ENCODE data around the gene MSI2.
A peak's percentile ranks its signal among the peaks of the same experiment; 100 is the strongest.

MSI2 gene

GRCh38 chr17:57655553-57655952 is 399.2 kb downstream of the MSI2 start:
- DNase-seq = no peak

- DNase-seq = no peak
These were observed 400.9 kb downstream of the MSI2 start for GRCh38 chr17:57657211-57657610.

GRCh38 chr17:57662041-57662440 is 405.7 kb downstream of the MSI2 start:
- DNase-seq = no peak

- peak; percentile 95 to 97 for DNase-seq
These were observed 406.5 kb downstream of the MSI2 start for GRCh38 chr17:57662644-57663308.

GRCh38 chr17:57663326-57664070 is 407.2 kb downstream of the MSI2 start:
- no peak for DNase-seq

- DNase-seq = no peak
These were observed 408.8 kb downstream of the MSI2 start for GRCh38 chr17:57665128-57665527.

GRCh38 chr17:57665696-57666095 is 409.4 kb downstream of the MSI2 start:
- DNase-seq = no peak

GRCh38 chr17:57666201-57666870 is 410.0 kb downstream of the MSI2 start:
- DNase-seq = no peak

- no peak for DNase-seq
These were observed 410.6 kb downstream of the MSI2 start for GRCh38 chr17:57666946-57667345.

- no peak for DNase-seq
These were observed 411.2 kb downstream of the MSI2 start for GRCh38 chr17:57667461-57667923.

- DNase-seq = no peak
These were observed 412.0 kb downstream of the MSI2 start for GRCh38 chr17:57668332-57668731.

- no peak for DNase-seq
These were observed 413.6 kb downstream of the MSI2 start for GRCh38 chr17:57669671-57670529.

GRCh38 chr17:57670769-57671569 is 414.6 kb downstream of the MSI2 start:
- DNase-seq = no peak

GRCh38 chr17:57671667-57672632 is 415.6 kb downstream of the MSI2 start:
- peak; percentile 85 for DNase-seq

- DNase-seq = no peak
These were observed 416.6 kb downstream of the MSI2 start for GRCh38 chr17:57672971-57673370.

GRCh38 chr17:57674894-57675293 is 418.6 kb downstream of the MSI2 start:
- no peak for DNase-seq

- no peak for DNase-seq
These were observed 419.4 kb downstream of the MSI2 start for GRCh38 chr17:57675427-57676387.

- DNase-seq = no peak
These were observed 420.2 kb downstream of the MSI2 start for GRCh38 chr17:57676543-57676942.

GRCh38 chr17:57677301-57677700 is 421.0 kb downstream of the MSI2 start:
- no peak for DNase-seq

- DNase-seq = no peak
These were observed 421.5 kb downstream of the MSI2 start for GRCh38 chr17:57677858-57678257.

Measured in Kasumi-1 (cell line).